ENCODE results near the gene CEP63. TPM values are rescaled to one million over a fixed set of nuclear protein-coding genes. Genes with fewer than 3 reads are reported as not detected.

CEP63 gene
- total and polyA plus RNA-seq, 9 of the 15 experiments (the other 6 are each of a cell fraction or from before 2014, with no cell fraction given): 5.1 to 17.8 (median 10.6) TPM

GRCh38 chr3:134459562-134459961 lies 26.3 kb upstream of the CEP63 start (continued):
- TF ChIP-seq ARID4B (CRISPR knock-in tag; IDR thresholded peaks at IDR 0.05): no peak
- no peak for TF ChIP-seq HSF4 (CRISPR knock-in tag; IDR thresholded peaks at IDR 0.05; ENCODE audit: borderline replicate concordance)
- TF ChIP-seq RAD21 (CRISPR knock-in tag; conservative IDR thresholded peaks at IDR 0.05 in 1 of 2, IDR thresholded peaks at IDR 0.05 in 1 of 2): no peak
- no peak for TF ChIP-seq BDP1 (IDR thresholded peaks at IDR 0.05; ENCODE audit: insufficient read depth, insufficient read length)
- TF ChIP-seq RNF2 (IDR thresholded peaks at IDR 0.05): no peak
- no peak for TF ChIP-seq ZKSCAN1 (IDR thresholded peaks at IDR 0.05; ENCODE audit: low read depth, low read length)
- TF ChIP-seq ELK1 (CRISPR knock-in tag; IDR thresholded peaks at IDR 0.05): no peak
- TF ChIP-seq SFPQ (IDR thresholded peaks at IDR 0.05; ENCODE audit: low read depth, low read length): no peak
